ENCODE results near the gene COL4A6.

The COL4A6 gene

GRCh38 chrX:108216405-108216804 is 221.8 kb downstream of the COL4A6 start:
- no peak for ATAC-seq
- no peak for DNase-seq

GRCh38 chrX:108211301-108211700 is 226.9 kb downstream of the COL4A6 start:
- ATAC-seq (no peak), DNase-seq (no peak)

GRCh38 chrX:108209006-108209554 is 229.1 kb downstream of the COL4A6 start:
- DNase-seq (no peak), ATAC-seq (no peak)

GRCh38 chrX:108203540-108203939 is 234.7 kb downstream of the COL4A6 start:
- no peak for ATAC-seq
- DNase-seq, result no peak

- DNase-seq (peak; percentile 4), ATAC-seq (no peak)
Observed at GRCh38 chrX:108199691-108200090, 238.5 kb downstream of the COL4A6 start.

- no peak for DNase-seq
Observed at GRCh38 chrX:108199041-108199440, 239.2 kb downstream of the COL4A6 start.

GRCh38 chrX:108198420-108198819 is 239.8 kb downstream of the COL4A6 start:
- ATAC-seq (no peak), DNase-seq (no peak)

More at GRCh38 chrX:108199041-108199440, 239.2 kb downstream of the COL4A6 start:
- ATAC-seq, result no peak

- DNase-seq (no peak), ATAC-seq (no peak)
Observed at GRCh38 chrX:108186811-108187210, 251.4 kb downstream of the COL4A6 start.

- ATAC-seq (no peak), DNase-seq (no peak)
Observed at GRCh38 chrX:108178143-108178498, 260.1 kb downstream of the COL4A6 start.

GRCh38 chrX:108177351-108178142 is 260.7 kb downstream of the COL4A6 start:
- no peak for ATAC-seq
- DNase-seq, result no peak

- DNase-seq, result no peak
- no peak for ATAC-seq
Observed at GRCh38 chrX:108173874-108174273, 264.3 kb downstream of the COL4A6 start.

GRCh38 chrX:108171671-108172070 is 266.6 kb downstream of the COL4A6 start:
- DNase-seq, result no peak
- ATAC-seq, result no peak

- DNase-seq (no peak), ATAC-seq (no peak)
Observed at GRCh38 chrX:108169768-108170167, 268.5 kb downstream of the COL4A6 start.

- ATAC-seq (no peak), DNase-seq (no peak)
Observed at GRCh38 chrX:108168961-108169740, 269.1 kb downstream of the COL4A6 start.

GRCh38 chrX:108167211-108167872 is 270.9 kb downstream of the COL4A6 start:
- ATAC-seq, result no peak

GRCh38 chrX:108165383-108166111 is 272.7 kb downstream of the COL4A6 start:
- DNase-seq, result no peak

More at GRCh38 chrX:108167211-108167872, 270.9 kb downstream of the COL4A6 start:
- DNase-seq, result no peak

GRCh38 chrX:108163333-108164082 is 274.7 kb downstream of the COL4A6 start:
- ATAC-seq (no peak), DNase-seq (no peak)

More at GRCh38 chrX:108165383-108166111, 272.7 kb downstream of the COL4A6 start:
- ATAC-seq, result no peak

- no peak for DNase-seq
- ATAC-seq, result no peak
Observed at GRCh38 chrX:108162265-108162664, 276.0 kb downstream of the COL4A6 start.

GRCh38 chrX:108160309-108160708 is 277.9 kb downstream of the COL4A6 start:
- ATAC-seq (no peak), DNase-seq (no peak)

GRCh38 chrX:108159028-108159670 is 279.1 kb downstream of the COL4A6 start:
- DNase-seq (no peak), ATAC-seq (no peak)

GRCh38 chrX:108157628-108158027 is 280.6 kb downstream of the COL4A6 start:
- DNase-seq, result no peak
- no peak for ATAC-seq

Measured in stimulated activated naive CD8-positive, alpha-beta T cell treated with anti-CD3 and anti-CD28 coated beads, Interleukin-15, Interleukin-2, amounts not matched to agents 100 U/mL and 50 U/mL, for 24 hours (primary cell).